GM12801 (cell line): Measurements from ENCODE around the gene PRRT4.

Experiments used
- CTCF ChIP-seq: IDR thresholded peaks from one replicate; pipeline ENCODE4 v1.5.1; 2011; ENCODE audit warnings: control low read depth; ENCODE audit not compliant: insufficient read length; ENCODE audit errors: extremely low read depth

The PRRT4 gene

DNA sequence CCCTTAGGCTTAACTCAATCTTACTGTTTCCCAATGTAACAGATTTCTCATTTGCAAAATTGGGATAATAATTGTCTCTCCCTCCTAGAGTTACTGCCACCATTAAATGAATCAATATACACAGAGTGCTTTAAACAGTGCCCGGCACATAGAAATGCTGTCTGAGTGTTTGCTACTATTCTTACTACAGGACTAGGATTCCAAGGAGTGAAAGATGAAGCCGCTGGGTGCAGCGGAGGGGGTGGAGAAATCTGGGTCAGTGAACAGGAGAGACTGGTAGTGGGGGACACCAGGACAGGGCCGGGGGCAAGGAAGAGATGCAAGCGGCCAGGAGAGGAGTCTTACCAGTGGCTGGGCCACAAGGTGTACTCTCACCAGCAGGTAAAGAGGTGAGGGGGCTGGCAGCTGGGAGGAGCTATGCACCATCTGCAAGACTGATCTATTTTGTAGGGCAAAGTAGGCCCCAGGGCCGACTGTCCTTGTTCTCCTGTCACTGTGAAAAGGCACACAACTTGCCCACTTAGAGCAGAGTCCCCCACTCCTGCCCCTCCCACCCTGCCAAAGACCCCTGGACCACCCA lies 18.5 kb upstream of the PRRT4 start:
- no peak for TF ChIP-seq CTCF

- TF ChIP-seq CTCF: no peak
Measured at GRCh38 chr7:128378637-128379036, 17.1 kb upstream of the PRRT4 start.

- no peak for TF ChIP-seq CTCF
Measured at GRCh38 chr7:128376077-128376476, 14.6 kb upstream of the PRRT4 start.

- no peak for TF ChIP-seq CTCF
Measured at GRCh38 chr7:128374041-128374440, 12.6 kb upstream of the PRRT4 start.

DNA sequence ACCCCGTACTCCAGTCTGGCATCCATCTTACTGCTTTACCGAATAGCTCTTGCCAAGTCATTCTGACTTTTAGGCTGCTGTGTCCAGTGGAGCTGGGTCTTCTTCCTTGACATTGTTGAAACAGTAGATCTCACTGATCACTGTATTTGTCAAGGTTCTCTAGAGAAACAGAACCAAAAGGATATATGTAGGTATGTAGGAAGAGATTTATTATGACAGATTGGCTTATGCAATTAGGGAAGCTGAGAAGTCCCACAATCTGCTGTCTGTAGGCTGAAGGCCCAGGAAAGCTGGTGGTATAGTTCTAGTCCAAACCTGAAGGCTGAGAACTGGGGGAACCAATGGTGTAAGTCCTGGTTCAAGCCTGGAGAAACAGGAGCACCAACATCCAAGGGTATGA lies 12.1 kb upstream of the PRRT4 start:
- no peak for TF ChIP-seq CTCF

- TF ChIP-seq CTCF: no peak
Measured at GRCh38 chr7:128370491-128370890, 9.0 kb upstream of the PRRT4 start.

DNA sequence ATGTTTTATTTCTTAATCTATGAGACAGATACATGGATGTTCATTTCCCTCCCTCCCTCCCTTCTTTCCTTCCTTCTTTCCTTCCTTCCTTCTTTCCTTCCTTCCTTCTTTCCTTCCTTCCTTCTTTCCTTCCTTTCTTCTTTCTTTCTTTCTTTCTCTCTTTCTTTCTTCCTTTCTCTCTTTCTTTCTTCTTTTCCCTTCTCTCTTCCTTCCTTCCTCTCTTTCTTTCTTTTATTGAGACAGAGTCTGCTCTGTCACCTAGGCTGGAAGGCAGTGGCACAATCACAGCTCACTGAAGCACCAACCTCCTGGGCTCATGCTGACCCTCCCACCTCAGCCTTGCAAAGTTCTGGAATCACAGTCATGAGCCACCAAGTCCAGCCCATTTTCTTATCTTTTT lies 5.5 kb upstream of the PRRT4 start:
- no peak for TF ChIP-seq CTCF
